ENCODE data around the gene EHBP1. TPM values are rescaled to one million over a fixed set of nuclear protein-coding genes. Genes with fewer than 3 reads are reported as not detected.

Gene EHBP1
- total and polyA plus RNA-seq, 7 donors: 3.9 to 20.2 (median 14.3) TPM

DNA sequence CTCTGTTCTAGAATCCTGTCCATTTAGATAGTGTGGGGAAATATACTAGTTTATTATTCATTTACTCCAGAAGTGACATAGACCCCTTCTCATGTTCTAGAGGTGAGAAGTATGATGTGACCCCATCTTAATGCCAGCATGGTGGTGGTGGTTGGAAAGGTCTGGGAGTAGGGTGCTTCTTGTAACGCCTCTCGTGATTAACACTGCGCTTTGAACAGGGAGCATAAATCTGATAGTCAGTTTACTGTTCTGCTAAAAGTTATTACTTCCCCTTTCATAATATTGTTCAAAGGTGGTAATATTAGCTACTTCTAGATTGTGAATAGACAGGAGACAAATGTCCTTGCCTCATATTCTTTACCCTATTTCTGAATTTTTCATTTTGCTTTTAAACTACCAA, 35.6 kb downstream of the EHBP1 start:
- 93 to 100% (median 94%) methylated on average over 3 of the region's 3 CpGs for WGBS, 3 donors
- H3K4me1 ChIP-seq: no peaks in the 10 kb centered on the region
- no peak overlapping the region for H3K4me3 ChIP-seq
- no peaks in the 10 kb centered on the region for H3K27me3 ChIP-seq (ENCODE audit: insufficient read depth in 3 of 3, low read length in 2 of 3)
- no peak for DNase-seq
- no peak for ATAC-seq
- intact Hi-C loops (cut with DNase I): no loop called here
- TF ChIP-seq, protein P1, sequence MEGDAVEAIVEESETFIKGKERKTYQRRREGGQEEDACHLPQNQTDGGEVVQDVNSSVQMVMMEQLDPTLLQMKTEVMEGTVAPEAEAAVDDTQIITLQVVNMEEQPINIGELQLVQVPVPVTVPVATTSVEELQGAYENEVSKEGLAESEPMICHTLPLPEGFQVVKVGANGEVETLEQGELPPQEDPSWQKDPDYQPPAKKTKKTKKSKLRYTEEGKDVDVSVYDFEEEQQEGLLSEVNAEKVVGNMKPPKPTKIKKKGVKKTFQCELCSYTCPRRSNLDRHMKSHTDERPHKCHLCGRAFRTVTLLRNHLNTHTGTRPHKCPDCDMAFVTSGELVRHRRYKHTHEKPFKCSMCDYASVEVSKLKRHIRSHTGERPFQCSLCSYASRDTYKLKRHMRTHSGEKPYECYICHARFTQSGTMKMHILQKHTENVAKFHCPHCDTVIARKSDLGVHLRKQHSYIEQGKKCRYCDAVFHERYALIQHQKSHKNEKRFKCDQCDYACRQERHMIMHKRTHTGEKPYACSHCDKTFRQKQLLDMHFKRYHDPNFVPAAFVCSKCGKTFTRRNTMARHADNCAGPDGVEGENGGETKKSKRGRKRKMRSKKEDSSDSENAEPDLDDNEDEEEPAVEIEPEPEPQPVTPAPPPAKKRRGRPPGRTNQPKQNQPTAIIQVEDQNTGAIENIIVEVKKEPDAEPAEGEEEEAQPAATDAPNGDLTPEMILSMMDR (IDR thresholded peaks at IDR 0.05): no peak
- H3K9me3 ChIP-seq: no peaks in the 10 kb centered on the region
- no peaks in the 10 kb centered on the region for H3K36me3 ChIP-seq (ENCODE audit: insufficient read depth in 1 of 2, low read depth in 1 of 2)
- H3K27ac ChIP-seq: no peak overlapping the region

DNA sequence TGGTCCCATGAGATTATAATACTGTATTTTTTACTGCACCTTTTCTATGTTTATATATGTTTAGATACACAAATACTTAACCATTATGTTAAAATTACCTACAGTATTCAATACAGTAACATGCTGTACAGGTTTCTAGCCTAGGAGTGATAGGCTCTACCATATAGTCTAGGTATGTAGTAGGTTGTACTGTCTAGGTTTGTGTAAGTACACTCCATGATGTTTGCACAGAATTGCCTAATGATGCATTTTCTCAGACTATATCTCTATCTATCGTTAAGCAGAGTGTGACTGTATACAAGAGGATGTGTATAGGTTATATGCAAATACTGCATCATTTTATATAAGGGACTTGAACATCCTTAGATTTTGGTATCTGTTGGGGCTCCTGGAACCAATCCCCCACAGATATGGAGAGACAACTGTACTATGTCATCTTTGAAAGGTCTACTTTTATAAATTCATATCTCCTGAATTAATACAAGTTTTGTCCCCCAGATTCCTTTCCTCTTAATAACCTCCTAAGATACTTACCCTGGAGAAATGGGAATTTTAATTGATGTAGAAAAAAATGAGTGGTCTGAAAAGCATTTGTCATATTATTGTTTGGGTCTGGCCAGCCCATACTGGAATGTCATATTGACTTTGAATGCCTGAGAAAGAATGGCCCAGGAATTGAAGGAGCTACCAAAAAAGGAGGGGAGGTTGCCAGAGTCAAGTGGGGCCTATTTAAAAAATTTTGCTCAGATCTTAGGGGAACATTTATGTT, 36.6 kb downstream of the EHBP1 start:
- intact Hi-C loops (cut with DNase I): no loop called here
- WGBS, 3 donors: 94 to 98% (median 95%) methylated on average over 1 of the region's 1 CpG
- H3K4me3 ChIP-seq: no peak overlapping the region
- ATAC-seq: no peak
- no peaks in the 10 kb centered on the region for H3K4me1 ChIP-seq
- no peaks in the 10 kb centered on the region for H3K27me3 ChIP-seq (ENCODE audit: insufficient read depth in 3 of 3, low read length in 2 of 3)
- H3K36me3 ChIP-seq (ENCODE audit: insufficient read depth in 1 of 2, low read depth in 1 of 2): no peaks in the 10 kb centered on the region
- no peaks in the 10 kb centered on the region for H3K9me3 ChIP-seq
- DNase-seq: no peak
- H3K27ac ChIP-seq: no peak overlapping the region
- TF ChIP-seq, protein P1 (IDR thresholded peaks at IDR 0.05): no peak

DNA sequence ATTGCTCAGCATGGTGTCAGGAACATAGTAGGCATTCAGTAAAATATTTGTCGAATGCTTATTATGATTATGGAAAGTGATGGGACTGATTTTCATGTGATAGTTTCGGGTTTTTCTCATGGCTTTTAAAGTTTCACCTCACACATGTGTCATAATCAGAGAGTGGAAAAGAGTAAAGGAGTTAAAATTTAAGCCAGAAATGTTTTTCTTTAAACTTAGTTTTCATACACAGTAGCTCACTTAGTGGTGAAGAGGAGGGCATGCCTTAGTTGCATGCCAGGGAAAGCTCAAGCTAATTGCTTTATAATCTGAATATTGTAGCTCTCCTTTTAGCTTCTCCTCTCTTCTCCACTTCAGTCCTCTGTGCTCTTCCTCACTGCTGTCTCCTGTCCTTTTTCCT, 38.0 kb downstream of the EHBP1 start:
- intact Hi-C loops (cut with DNase I): no loop called here

DNA sequence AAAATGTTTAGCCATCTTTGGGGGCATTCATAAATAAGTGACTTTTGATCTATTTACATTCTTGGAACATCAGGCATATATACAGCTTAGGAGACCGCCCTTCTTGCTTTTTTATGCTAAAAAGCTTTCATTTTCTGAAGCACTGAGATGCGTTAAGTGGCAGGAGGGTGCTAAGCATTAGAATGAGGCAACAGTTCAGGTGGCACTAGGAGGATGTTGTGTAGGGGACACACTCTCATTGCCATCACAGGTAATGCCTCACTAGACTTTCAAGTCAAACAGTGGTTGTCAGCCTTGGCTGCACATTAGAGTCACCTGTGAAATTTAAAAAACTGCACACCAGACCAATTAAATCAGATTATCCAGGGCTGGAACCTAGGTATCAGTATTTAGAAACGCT, 39.1 kb downstream of the EHBP1 start:
- Histone ChIP-seq H3K27me3 (ENCODE audit: insufficient read depth in 3 of 3, low read length in 2 of 3) (no peaks in the 10 kb centered on the region), H3K27ac (no peak overlapping the region), H3K4me3 (no peak overlapping the region), H3K4me1 (no peaks in the 10 kb centered on the region), H3K9me3 (no peaks in the 10 kb centered on the region), H3K36me3 (ENCODE audit: insufficient read depth in 1 of 2, low read depth in 1 of 2) (peaks cover 0 to 4% of the 10 kb centered on the region in 2 donors)
- TF ChIP-seq, protein P1 (IDR thresholded peaks at IDR 0.05): no peak
- 91 to 94% (median 92%) methylated on average over 3 of the region's 3 CpGs for WGBS, 3 donors
- intact Hi-C loops (cut with DNase I): no loop called here
- DNase-seq (no peak), ATAC-seq (no peak)

More for the DNA sequence above, 38.0 kb downstream of the EHBP1 start:
- 94 to 96% (median 94%) methylated on average over 2 of the region's 2 CpGs for WGBS, 3 donors
- H3K9me3 ChIP-seq: no peaks in the 10 kb centered on the region
- no peak for DNase-seq
- no peaks in the 10 kb centered on the region for H3K27me3 ChIP-seq (ENCODE audit: insufficient read depth in 3 of 3, low read length in 2 of 3)
- H3K36me3 ChIP-seq (ENCODE audit: insufficient read depth in 1 of 2, low read depth in 1 of 2): peaks cover 0 to 3% of the 10 kb centered on the region in 2 donors
- no peaks in the 10 kb centered on the region for H3K4me1 ChIP-seq
- ATAC-seq: no peak
- H3K27ac ChIP-seq: no peak overlapping the region
- TF ChIP-seq, protein P1 (IDR thresholded peaks at IDR 0.05): no peak
- no peak overlapping the region for H3K4me3 ChIP-seq
